SH-SY5Y (cell line): ENCODE measurements around the gene MYH6.

ENCODE experiments used
- GATA2 ChIP-seq: IDR thresholded peaks from 2 replicates; pipeline ENCODE4 v1.6.1; 2011; ENCODE audit warnings: mild to moderate bottlenecking, low read depth, low read length
- GATA3 ChIP-seq: IDR thresholded peaks from 2 replicates; pipeline ENCODE4 v1.6.1; 2011; ENCODE audit warnings: low read depth, mild to moderate bottlenecking, low read length, moderate library complexity

Gene MYH6

GRCh38 chr14:23335623-23336022 lies 72.5 kb downstream of the MYH6 start:
- TF ChIP-seq GATA2 (no peak), GATA3 (no peak)
